Parathyroid adenoma (tissue), 2 donors: Measurements from ENCODE around the gene POLR2F.

Source experiments
- H2AFZ ChIP-seq: fragments of 300-600 bp; sonication (generic); one replicate; pipeline ENCODE4 v1.7.0; 2017; ENCODE audit warnings: antibody characterized with exemption, mild to moderate bottlenecking
- H3K27ac ChIP-seq: fragments of 300-600 bp; sonication (generic); one replicate; pipeline ENCODE4 v1.7.0; 2017
- H3K27me3 ChIP-seq: fragments of 300-600 bp; sonication (generic); one replicate; pipeline ENCODE4 v1.7.0; 2017; ENCODE audit warnings: low read length; ENCODE audit not compliant: control insufficient read depth, insufficient read depth
- H3K36me3 ChIP-seq: fragments of 300-600 bp; sonication (generic); one replicate; pipeline ENCODE4 v1.7.0; 2017; ENCODE audit warnings: low read length; ENCODE audit not compliant: control insufficient read depth, insufficient read depth
- H3K4me1 ChIP-seq: fragments of 300-600 bp; sonication (generic); one replicate; pipeline ENCODE4 v1.7.0; 2017; ENCODE audit warnings: control low read depth
- H3K4me2 ChIP-seq: fragments of 300-600 bp; sonication (generic); one replicate; pipeline ENCODE4 v1.7.0; 2017; ENCODE audit warnings: low read length
- H3K4me3 ChIP-seq: fragments of 300-600 bp; sonication (generic); one replicate; pipeline ENCODE4 v1.7.0; 2017; ENCODE audit warnings: low read depth, low read length
- H3K79me2 ChIP-seq: fragments of 300-600 bp; sonication (generic); one replicate; pipeline ENCODE4 v1.7.0; 2017; ENCODE audit warnings: control low read depth
- H3K9ac ChIP-seq: fragments of 300-600 bp; sonication (generic); one replicate; pipeline ENCODE4 v1.7.0; 2017; ENCODE audit warnings: mild to moderate bottlenecking
- H3K9me3 ChIP-seq: fragments of 300-600 bp; sonication (generic); one replicate; pipeline ENCODE4 v1.7.0; 2017; ENCODE audit warnings: low read length; ENCODE audit not compliant: control insufficient read depth
- TF ChIP-seq, protein P1 (sequence below): fragments of 300-600 bp; sonication (generic); IDR thresholded peaks from one replicate; pipeline ENCODE4 v1.7.0; 2017; ENCODE audit warnings: antibody characterized with exemption, mild to moderate bottlenecking
- donor health status: primary hyperparathyroidism.

The POLR2F gene

GRCh38 chr22:37953437-37954179, at the start of gene POLR2F, which contains the start of gene C22orf23:
Gene POLR2F, plus strand, starts transcription at chr22:37953699. Its CDS starts 89 bp downstream, at chr22:37953788.
Gene C22orf23, minus strand, starts transcription at chr22:37953601. Its CDS starts 452 bp downstream, at chr22:37953149.
- peaks cover 13% of the 10 kb centered on the region for H3K4me1 ChIP-seq
- H3K27ac ChIP-seq: peak within 1 kb of the TSS; percentile 68
- H3K9ac ChIP-seq: peak within 1 kb of the TSS; percentile 80
- peaks cover 11% of the 10 kb centered on the region for H3K79me2 ChIP-seq
- H3K4me3 ChIP-seq: peak within 1 kb of the TSS; percentile 99
- no peaks in the 10 kb centered on the region for H3K27me3 ChIP-seq
- peak within 1 kb of the TSS; percentile 86 for H2AFZ ChIP-seq
- H3K9me3 ChIP-seq: no peaks in the 10 kb centered on the region
- TF ChIP-seq, protein P1, sequence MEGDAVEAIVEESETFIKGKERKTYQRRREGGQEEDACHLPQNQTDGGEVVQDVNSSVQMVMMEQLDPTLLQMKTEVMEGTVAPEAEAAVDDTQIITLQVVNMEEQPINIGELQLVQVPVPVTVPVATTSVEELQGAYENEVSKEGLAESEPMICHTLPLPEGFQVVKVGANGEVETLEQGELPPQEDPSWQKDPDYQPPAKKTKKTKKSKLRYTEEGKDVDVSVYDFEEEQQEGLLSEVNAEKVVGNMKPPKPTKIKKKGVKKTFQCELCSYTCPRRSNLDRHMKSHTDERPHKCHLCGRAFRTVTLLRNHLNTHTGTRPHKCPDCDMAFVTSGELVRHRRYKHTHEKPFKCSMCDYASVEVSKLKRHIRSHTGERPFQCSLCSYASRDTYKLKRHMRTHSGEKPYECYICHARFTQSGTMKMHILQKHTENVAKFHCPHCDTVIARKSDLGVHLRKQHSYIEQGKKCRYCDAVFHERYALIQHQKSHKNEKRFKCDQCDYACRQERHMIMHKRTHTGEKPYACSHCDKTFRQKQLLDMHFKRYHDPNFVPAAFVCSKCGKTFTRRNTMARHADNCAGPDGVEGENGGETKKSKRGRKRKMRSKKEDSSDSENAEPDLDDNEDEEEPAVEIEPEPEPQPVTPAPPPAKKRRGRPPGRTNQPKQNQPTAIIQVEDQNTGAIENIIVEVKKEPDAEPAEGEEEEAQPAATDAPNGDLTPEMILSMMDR: no peak
- H3K36me3 ChIP-seq: no peaks in the 10 kb centered on the region
- H3K4me2 ChIP-seq: peak within 1 kb of the TSS; percentile 82

DNA sequence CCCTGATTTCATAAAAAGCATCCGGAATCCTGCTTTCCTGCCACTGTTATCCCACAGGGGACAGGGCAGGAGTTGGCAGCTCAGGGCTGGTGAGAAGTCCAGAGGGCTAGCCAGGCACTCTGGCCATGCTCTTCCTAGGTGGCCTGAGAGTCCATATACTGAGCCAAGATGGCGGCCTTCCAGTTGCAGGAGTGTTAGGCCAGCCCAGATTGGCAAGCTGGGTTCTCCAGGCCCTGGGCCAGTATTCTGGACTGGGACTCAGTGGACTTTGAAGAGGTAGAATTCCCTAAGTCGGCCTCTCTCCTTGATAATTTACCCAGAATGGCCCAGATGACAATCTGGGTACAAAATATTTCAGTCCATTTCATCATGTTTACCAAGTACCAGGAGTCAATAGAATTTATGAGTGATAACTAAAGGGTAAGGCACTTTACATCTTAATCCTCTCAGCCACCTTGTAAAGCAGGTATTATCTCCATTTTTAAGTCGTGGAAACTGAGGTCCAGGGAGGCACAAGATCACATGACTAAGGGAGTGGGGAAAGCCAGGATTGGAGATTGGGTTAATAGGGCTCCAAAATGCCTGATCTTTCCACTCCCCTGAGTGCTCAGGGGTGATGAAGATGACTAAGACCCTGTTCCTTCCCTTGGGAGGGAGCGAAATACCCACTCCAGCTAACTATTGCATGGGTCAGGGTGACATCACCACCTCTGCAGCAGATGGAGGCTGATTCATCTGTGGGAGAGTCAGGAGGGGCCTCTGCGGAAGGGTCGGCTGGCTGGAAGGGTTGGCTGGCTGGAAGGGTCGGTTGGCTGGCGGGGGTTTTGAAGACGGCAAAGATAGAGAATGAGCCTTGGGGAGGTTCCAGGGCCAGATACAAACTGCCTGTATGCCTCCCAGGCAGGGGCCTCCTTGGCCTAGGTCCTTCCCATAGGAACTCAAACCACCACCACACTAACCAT, 48.6 kb upstream of the POLR2F start:
- H3K4me2 ChIP-seq: no peak overlapping the region

DNA sequence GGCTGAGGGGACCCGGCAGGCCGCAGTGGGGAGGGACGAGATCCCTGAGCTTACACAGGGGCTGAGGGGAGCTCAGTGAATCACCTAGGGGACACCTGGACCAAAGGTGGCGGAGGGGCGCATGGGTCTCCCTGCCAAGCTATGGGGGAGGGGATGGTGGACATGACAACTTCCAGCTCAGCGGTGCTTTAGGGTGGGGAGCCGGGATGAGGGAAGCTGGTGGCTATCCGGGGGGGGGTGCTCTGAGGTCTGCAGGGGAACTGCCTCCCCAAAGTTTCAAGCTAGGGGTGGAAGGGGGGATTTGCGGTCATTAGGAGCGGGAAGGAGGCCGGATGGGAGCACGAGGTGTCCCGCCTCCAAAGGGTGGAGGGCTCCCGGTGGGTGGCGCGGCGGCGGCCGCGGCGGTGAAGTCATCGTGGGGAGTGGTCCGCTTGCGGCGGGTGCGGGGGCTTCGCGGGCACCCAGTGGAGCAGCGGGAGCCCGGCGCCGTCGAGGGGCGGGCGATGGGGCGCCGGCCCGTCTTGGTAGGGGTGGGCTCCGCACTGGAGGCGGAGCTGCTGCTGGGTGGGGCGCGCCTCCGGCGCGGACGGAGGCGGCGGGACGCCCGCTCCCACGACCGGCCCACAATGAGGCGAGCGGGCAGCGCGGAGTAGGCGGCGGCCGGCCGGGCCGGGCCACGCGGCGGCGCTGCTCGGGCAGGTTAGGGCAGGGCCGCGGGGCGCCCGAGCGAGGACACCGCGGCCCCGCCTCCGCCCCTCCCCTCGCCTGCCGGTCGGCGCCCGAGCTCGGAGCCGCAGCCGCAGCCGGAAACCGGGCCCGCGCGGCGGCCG, 47.8 kb upstream of the POLR2F start, which contains the start of gene MICALL1:
Gene MICALL1, plus strand, starts transcription at position 764 of the 830 bp plus-strand sequence. CDS start 126 bp downstream, outside the sequence.
- H3K36me3 ChIP-seq: no peaks in the 10 kb centered on the region
- TF ChIP-seq, protein P1: no peak
- H3K9me3 ChIP-seq: no peaks in the 10 kb centered on the region
- peak within 1 kb of the TSS; percentile 76 for H3K27ac ChIP-seq
- H3K4me2 ChIP-seq: peak within 1 kb of the TSS; percentile 80
- peak within 1 kb of the TSS; percentile 75 for H3K4me3 ChIP-seq
- H3K79me2 ChIP-seq: peaks cover 6% of the 10 kb centered on the region
- H3K4me1 ChIP-seq: peaks cover 4% of the 10 kb centered on the region
- peak within 1 kb of the TSS; percentile 79 for H2AFZ ChIP-seq
- H3K9ac ChIP-seq: peak within 1 kb of the TSS; percentile 53
- H3K27me3 ChIP-seq: no peaks in the 10 kb centered on the region

More for the DNA sequence above, 48.6 kb upstream of the POLR2F start:
- no peaks in the 10 kb centered on the region for H3K36me3 ChIP-seq
- no peak overlapping the region for H3K9ac ChIP-seq
- H3K4me3 ChIP-seq: no peak overlapping the region
- H3K27me3 ChIP-seq: no peaks in the 10 kb centered on the region
- H3K9me3 ChIP-seq: no peaks in the 10 kb centered on the region
- H3K4me1 ChIP-seq: no peaks in the 10 kb centered on the region
- TF ChIP-seq, protein P1: no peak
- H2AFZ ChIP-seq: peak overlapping the region; percentile 79
- H3K79me2 ChIP-seq: peaks cover 6% of the 10 kb centered on the region
- H3K27ac ChIP-seq: peak overlapping the region; percentile 75

DNA sequence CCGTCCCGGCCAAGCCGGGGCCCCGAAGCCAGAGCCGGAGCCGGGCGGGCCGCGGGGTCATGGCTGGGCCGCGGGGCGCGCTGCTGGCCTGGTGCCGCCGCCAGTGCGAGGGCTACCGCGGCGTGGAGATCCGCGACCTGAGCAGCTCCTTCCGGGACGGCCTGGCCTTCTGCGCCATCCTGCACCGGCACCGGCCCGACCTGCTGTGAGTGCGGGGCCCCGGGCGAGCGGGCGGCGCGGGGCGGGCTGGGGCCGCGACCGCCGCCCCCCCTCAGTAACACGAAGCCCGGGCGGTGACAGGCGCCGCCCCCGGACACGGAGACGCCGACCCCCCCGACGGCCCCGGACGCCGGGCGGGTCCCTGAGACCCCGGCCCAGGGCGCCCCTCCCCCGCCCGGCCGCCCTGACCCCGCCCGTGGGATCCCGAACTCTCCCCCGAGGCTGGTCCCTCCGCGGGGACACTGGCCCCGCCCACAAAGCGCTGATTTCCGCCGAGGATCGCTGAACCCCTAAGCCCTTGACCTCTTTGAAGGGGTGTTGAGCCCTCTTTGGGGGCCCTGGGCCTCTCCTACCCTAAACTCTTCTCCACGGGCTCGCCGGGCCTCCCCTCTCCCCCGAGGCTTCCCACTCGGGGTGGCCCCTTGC, 47.0 kb upstream of the POLR2F start:
- peak overlapping the region; percentile 78 for H3K4me2 ChIP-seq
- H3K9me3 ChIP-seq: no peaks in the 10 kb centered on the region
- H3K79me2 ChIP-seq: peaks cover 6% of the 10 kb centered on the region
- peaks cover 9% of the 10 kb centered on the region for H3K4me1 ChIP-seq
- TF ChIP-seq, protein P1: no peak
- peak overlapping the region; percentile 76 for H3K27ac ChIP-seq
- no peaks in the 10 kb centered on the region for H3K36me3 ChIP-seq
- H3K27me3 ChIP-seq: no peaks in the 10 kb centered on the region
- H3K4me3 ChIP-seq: peak overlapping the region; percentile 75
- peak overlapping the region; percentile 42 for H2AFZ ChIP-seq
- H3K9ac ChIP-seq: peak overlapping the region; percentile 53
